SH-SY5Y (cell line): ENCODE measurements around the gene DAAM1.

Source experiments
- GATA2 ChIP-seq: IDR thresholded peaks from 2 replicates; pipeline ENCODE4 v1.6.1; 2011; ENCODE audit warnings: mild to moderate bottlenecking, low read depth, low read length
- GATA3 ChIP-seq: IDR thresholded peaks from 2 replicates; pipeline ENCODE4 v1.6.1; 2011; ENCODE audit warnings: low read depth, mild to moderate bottlenecking, low read length, moderate library complexity

The DAAM1 gene

GRCh38 chr14:59344691-59345455 lies 156.4 kb downstream of the DAAM1 start:
- TF ChIP-seq GATA2 (no peak), GATA3 (no peak)

GRCh38 chr14:59346329-59346728 lies 157.9 kb downstream of the DAAM1 start:
- no peak for TF ChIP-seq GATA2

GRCh38 chr14:59346796-59347510 lies 158.5 kb downstream of the DAAM1 start:
- TF ChIP-seq GATA2, result no peak
- no peak for TF ChIP-seq GATA3

- TF ChIP-seq GATA2, result no peak
- no peak for TF ChIP-seq GATA3
Observed at GRCh38 chr14:59347511-59347900, 159.0 kb downstream of the DAAM1 start.

- TF ChIP-seq GATA3, result no peak
- no peak for TF ChIP-seq GATA2
Observed at GRCh38 chr14:59347915-59348314, 159.4 kb downstream of the DAAM1 start.

- TF ChIP-seq GATA3 (no peak), GATA2 (no peak)
Observed at GRCh38 chr14:59349258-59349701, 160.8 kb downstream of the DAAM1 start.

- TF ChIP-seq GATA2, result no peak
- no peak for TF ChIP-seq GATA3
Observed at GRCh38 chr14:59352961-59353360, 164.5 kb downstream of the DAAM1 start.

GRCh38 chr14:59354666-59355065 lies 166.2 kb downstream of the DAAM1 start:
- TF ChIP-seq GATA2 (no peak), GATA3 (no peak)

- TF ChIP-seq GATA2 (no peak), GATA3 (no peak)
Observed at GRCh38 chr14:59355091-59355490, 166.6 kb downstream of the DAAM1 start.

GRCh38 chr14:59356312-59356711 lies 167.8 kb downstream of the DAAM1 start:
- no peak for TF ChIP-seq GATA2
- no peak for TF ChIP-seq GATA3

- TF ChIP-seq GATA3 (no peak), GATA2 (no peak)
Observed at GRCh38 chr14:59356767-59357166, 168.3 kb downstream of the DAAM1 start.

GRCh38 chr14:59358102-59358501 lies 169.6 kb downstream of the DAAM1 start:
- TF ChIP-seq GATA3 (no peak), GATA2 (0 out of 2 replicates have a peak, but pooled peaks have one; percentile 7)

- TF ChIP-seq GATA3 (no peak), GATA2 (no peak)
Observed at GRCh38 chr14:59358784-59359183, 170.3 kb downstream of the DAAM1 start.

GRCh38 chr14:59359431-59360124 lies 171.1 kb downstream of the DAAM1 start:
- no peak for TF ChIP-seq GATA2
- TF ChIP-seq GATA3, result no peak
